ENCODE results near the gene CAPN12.

- no peak for TF ChIP-seq CTCF (conservative IDR thresholded peaks at IDR 0.05; ENCODE audit: low read length)
- TF ChIP-seq EZH2phosphoT487 (IDR thresholded peaks at IDR 0.05; ENCODE audit: borderline replicate concordance): no peak
Observed at GRCh38 chr19:38714354-38714778, 29.9 kb downstream of the CAPN12 start.
